ENCODE data around the gene UPK2. TPM values are rescaled to one million over a fixed set of nuclear protein-coding genes. Genes with fewer than 3 reads are reported as not detected.

UPK2 gene
- total RNA-seq, 1 donor from 2014 or later = not detected

DNA sequence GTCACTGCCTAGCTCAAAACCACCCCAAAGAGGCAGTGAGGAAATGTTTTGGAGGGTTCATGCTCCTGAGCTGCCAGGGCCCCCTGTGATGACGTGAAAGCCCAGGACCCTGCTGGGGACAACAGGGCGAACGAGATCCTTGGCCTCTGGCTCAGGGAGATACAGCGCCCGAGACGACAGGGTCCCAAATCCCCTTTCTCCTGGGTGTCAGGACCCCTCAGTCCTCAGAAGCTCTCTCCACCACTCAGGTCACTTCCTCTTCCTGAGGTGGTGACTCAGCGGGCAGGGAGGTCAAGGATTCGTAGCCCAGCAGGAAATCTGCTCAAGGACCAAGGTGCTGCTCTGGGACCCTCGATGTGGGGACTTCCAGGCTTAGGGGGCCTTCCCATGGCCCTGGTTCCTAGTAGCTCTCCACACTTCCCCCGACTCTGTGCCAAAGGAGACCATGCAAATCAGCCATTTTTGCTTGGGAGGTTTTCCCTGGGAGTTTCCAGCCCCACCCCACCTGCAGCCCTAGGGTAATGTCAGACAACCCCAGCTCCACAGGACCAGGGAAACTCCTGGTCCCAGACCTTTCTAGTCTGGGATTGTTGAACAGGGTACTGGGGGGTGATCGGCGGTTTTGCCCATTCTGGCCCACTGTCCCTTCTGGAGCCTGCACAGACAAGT lies 43.2 kb upstream of the UPK2 start:
- TF ChIP-seq, protein P1, sequence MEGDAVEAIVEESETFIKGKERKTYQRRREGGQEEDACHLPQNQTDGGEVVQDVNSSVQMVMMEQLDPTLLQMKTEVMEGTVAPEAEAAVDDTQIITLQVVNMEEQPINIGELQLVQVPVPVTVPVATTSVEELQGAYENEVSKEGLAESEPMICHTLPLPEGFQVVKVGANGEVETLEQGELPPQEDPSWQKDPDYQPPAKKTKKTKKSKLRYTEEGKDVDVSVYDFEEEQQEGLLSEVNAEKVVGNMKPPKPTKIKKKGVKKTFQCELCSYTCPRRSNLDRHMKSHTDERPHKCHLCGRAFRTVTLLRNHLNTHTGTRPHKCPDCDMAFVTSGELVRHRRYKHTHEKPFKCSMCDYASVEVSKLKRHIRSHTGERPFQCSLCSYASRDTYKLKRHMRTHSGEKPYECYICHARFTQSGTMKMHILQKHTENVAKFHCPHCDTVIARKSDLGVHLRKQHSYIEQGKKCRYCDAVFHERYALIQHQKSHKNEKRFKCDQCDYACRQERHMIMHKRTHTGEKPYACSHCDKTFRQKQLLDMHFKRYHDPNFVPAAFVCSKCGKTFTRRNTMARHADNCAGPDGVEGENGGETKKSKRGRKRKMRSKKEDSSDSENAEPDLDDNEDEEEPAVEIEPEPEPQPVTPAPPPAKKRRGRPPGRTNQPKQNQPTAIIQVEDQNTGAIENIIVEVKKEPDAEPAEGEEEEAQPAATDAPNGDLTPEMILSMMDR (IDR thresholded peaks at IDR 0.05; ENCODE audit: partially characterized antibody, unreplicated experiment) = no peak
- H3K4me1 Mint-ChIP-seq (ENCODE audit: low read depth, unreplicated experiment) = peaks cover 44% of the 10 kb centered on the region
- H3K9me3 Mint-ChIP-seq (ENCODE audit: unreplicated experiment) = peaks cover 2% of the 10 kb centered on the region
- H3K27me3 Mint-ChIP-seq (ENCODE audit: unreplicated experiment) = peaks cover 7% of the 10 kb centered on the region
- no peaks in the 10 kb centered on the region for H3K36me3 Mint-ChIP-seq (ENCODE audit: unreplicated experiment)
- H3K27ac Mint-ChIP-seq (ENCODE audit: unreplicated experiment) = no peak overlapping the region
- DNase-seq = no peak
- H3K4me3 Mint-ChIP-seq (ENCODE audit: unreplicated experiment) = no peak overlapping the region

DNA sequence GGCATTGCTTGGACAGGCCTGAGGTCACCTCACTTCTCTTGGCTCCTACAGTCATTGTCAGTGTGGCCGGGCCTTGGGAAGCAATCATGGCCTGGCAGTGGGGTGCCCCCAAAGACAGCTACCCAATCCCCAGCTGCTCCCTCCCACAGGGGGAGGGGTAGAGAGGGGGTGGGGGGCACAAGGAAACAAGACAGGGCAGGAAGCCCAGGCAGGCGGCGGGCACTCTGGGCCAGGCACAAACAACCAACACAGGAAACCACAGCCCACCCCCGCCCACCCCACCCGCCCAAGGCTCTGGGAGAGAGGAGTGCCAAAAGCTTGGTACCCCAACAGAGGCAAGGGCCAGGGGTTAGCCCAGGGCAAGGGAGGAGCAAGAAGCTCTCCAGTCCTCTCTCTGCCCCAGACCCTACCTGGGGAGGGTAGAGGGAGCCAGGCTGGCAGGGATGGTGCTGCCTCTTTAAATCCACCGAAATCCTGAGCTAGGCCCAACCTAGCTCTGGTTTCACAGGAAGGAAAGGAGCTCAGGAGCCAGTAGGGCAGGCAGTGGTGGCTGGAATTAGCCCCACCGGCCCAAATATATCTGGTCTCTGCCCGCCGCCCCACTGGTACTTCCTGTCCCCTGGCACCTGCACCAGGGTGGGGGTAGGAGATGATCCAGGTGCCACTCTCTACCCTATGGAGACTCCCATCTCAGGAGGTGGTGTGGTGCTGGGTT lies 42.5 kb upstream of the UPK2 start:
- no peak for DNase-seq
- Mint-ChIP-seq H3K27me3 (ENCODE audit: unreplicated experiment) (peaks cover 7% of the 10 kb centered on the region), H3K27ac (ENCODE audit: unreplicated experiment) (no peak overlapping the region), H3K4me1 (ENCODE audit: low read depth, unreplicated experiment) (peaks cover 43% of the 10 kb centered on the region), H3K36me3 (ENCODE audit: unreplicated experiment) (no peaks in the 10 kb centered on the region), H3K9me3 (ENCODE audit: unreplicated experiment) (peaks cover 2% of the 10 kb centered on the region), H3K4me3 (ENCODE audit: unreplicated experiment) (no peak overlapping the region)
- TF ChIP-seq, protein P1 (IDR thresholded peaks at IDR 0.05; ENCODE audit: partially characterized antibody, unreplicated experiment) = no peak

DNA sequence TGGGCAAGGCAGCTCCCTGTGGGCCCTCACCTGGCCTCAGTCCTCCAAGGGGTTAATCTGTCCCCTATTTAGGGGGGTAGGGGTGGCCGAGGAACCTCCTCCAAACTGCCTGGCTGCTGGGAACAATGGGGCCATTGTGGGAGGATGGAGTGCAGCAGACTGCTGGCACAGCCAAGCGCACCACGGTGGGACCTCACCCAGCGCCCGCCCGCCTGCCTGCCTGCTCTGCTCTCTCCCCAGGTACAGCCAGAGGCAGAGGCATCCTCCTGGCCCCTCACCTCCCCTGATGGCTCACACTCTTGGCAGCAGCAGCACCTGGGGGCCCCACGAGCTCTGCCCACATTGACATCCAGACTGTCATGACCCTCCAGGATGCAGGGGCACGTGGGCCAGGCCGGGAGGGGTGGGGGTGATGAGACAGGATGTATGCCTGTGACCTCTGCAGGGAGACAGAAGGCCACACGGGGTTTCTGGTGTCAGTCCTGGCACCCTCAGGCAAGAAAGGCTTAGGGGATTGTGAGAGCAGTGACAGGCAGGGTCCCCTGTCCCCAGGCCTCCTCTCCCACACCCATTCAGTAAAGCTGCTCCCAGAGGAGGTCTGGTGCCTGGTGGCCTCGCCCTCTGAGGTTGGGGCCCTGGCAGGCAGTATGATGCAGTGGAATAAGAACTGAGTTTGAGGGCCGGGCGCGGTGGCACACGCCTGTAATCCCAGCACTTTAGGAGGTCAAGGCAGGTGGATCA lies 41.8 kb upstream of the UPK2 start:
- H3K27me3 Mint-ChIP-seq (ENCODE audit: unreplicated experiment) = peaks cover 7% of the 10 kb centered on the region
- no peak overlapping the region for H3K27ac Mint-ChIP-seq (ENCODE audit: unreplicated experiment)
- H3K4me3 Mint-ChIP-seq (ENCODE audit: unreplicated experiment) = no peak overlapping the region
- H3K36me3 Mint-ChIP-seq (ENCODE audit: unreplicated experiment) = no peaks in the 10 kb centered on the region
- peaks cover 2% of the 10 kb centered on the region for H3K9me3 Mint-ChIP-seq (ENCODE audit: unreplicated experiment)
- TF ChIP-seq, protein P1 (IDR thresholded peaks at IDR 0.05; ENCODE audit: partially characterized antibody, unreplicated experiment) = no peak
- H3K4me1 Mint-ChIP-seq (ENCODE audit: low read depth, unreplicated experiment) = peaks cover 42% of the 10 kb centered on the region
- no peak for DNase-seq

DNA sequence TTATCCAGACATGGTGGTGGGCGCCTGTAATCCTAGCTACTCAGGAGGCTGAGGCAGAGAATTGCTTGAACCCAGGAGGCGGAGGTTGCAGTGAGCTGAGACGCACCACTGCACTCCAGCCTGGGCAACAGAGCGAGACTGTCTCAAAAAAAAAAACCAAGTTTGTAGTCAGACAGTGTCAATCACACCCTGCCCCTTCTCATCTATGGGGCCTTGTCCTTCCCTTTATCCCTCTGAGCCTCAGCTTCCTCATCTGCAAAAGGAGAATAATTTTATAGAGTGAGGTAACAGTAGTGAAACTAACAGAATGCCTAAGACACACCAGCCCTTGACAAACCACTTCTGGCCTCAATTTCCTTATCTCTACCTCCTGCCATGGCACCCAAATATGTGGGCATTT lies 41.1 kb upstream of the UPK2 start:
- no peak overlapping the region for H3K4me3 Mint-ChIP-seq (ENCODE audit: unreplicated experiment)
- peak overlapping the region; percentile 48 for H3K27ac Mint-ChIP-seq (ENCODE audit: unreplicated experiment)
- H3K36me3 Mint-ChIP-seq (ENCODE audit: unreplicated experiment) = no peaks in the 10 kb centered on the region
- peaks cover 4% of the 10 kb centered on the region for H3K9me3 Mint-ChIP-seq (ENCODE audit: unreplicated experiment)
- peaks cover 7% of the 10 kb centered on the region for H3K27me3 Mint-ChIP-seq (ENCODE audit: unreplicated experiment)
- peaks cover 48% of the 10 kb centered on the region for H3K4me1 Mint-ChIP-seq (ENCODE audit: low read depth, unreplicated experiment)
- DNase-seq = no peak
- TF ChIP-seq, protein P1 (IDR thresholded peaks at IDR 0.05; ENCODE audit: partially characterized antibody, unreplicated experiment) = no peak
